K562 (cell line): ENCODE data around the gene AP3S2. TPM values are rescaled to one million over a fixed set of nuclear protein-coding genes. Genes with fewer than 3 reads are reported as not detected.

Source experiments
- ATAC-seq: fragments of 200-7000 bp; cut with Tn5 transposase; 3 replicates; pipeline ENCODE4 v1.9.1; 2020; ENCODE audit warnings: moderate library complexity
- BruUV-seq: library from RNA; stranded (reverse); fragments of 400-500 nt; replicated peaks from 2 replicates; lab custom pipeline; 2021; lab: Mats Ljungman, UMichigan
- CTCF ChIA-PET: fragments of 300-600 bp; formaldehyde crosslinking; extraction: SDS; loops from one replicate; lab custom pipeline; 2021; ENCODE audit warnings: low intra/inter-chr PET ratio; lab: Yijun Ruan, JAX
- POLR2A ChIA-PET: fragments of 300-600, 350-650 bp; sonication (Branson Sonifier 250); formaldehyde crosslinking; extraction: SDS; loops from one replicate; lab custom pipeline; 2021; ENCODE audit warnings: antibody characterized with exemption, inconsistent platforms; lab: Yijun Ruan, JAX
- DNase-seq, 4 experiments: peaks; one replicate each; pipeline versions ENCODE4 v3.0.0 to v3.0.0-alpha.2; 2011 to 2018; ENCODE audit warnings: low spot score in 3 of 4, mixed read lengths in 3 of 4; ENCODE audit errors: extremely low read depth in 1 of 4
- FAIRE-seq: peaks from 2 replicates; lab custom pipeline; 2011; peaks lifted over from hg19 to GRCh38; lab: Jason Lieb, UNC
- H2AFZ ChIP-seq: 2 replicates; pipeline ENCODE4 v1.6.0; 2011; ENCODE audit warnings: low read depth, low read length, control low read depth, inconsistent platforms
- H3K27ac ChIP-seq: fragments of 200-600 bp; 3 replicates; pipeline ENCODE4 v1.8.0; 2011; ENCODE audit warnings: low read depth, mild to moderate bottlenecking, control low read depth, inconsistent platforms, low read length, moderate library complexity, mixed read lengths; ENCODE audit errors: extremely low read depth
- H3K27me3 ChIP-seq, 2 experiments: fragments of 300-600 bp in 1 of 2; 2 replicates in 1 of 2; 3 replicates in 1 of 2; pipeline versions ENCODE4 v1.6.0 to v1.8.0; 2011; ENCODE audit warnings: inconsistent platforms in 2 of 2, low read length in 2 of 2, mild to moderate bottlenecking in 1 of 2, mixed read lengths in 1 of 2, moderate library complexity in 1 of 2; ENCODE audit not compliant: control insufficient read depth in 2 of 2, insufficient read depth in 2 of 2
- H3K36me3 ChIP-seq: fragments of 300-600 bp; 3 replicates; pipeline ENCODE4 v1.8.0; 2011; ENCODE audit warnings: mild to moderate bottlenecking, low read length, inconsistent platforms; ENCODE audit not compliant: control insufficient read depth, insufficient read depth
- H3K4me1 ChIP-seq, 2 experiments: fragments of 200-600 bp in 1 of 2; replicated peaks in 1 of 2; 2 replicates in 1 of 2; 3 replicates in 1 of 2; pipeline versions ENCODE4 v1.5.1 to v1.8.0; 2011; ENCODE audit warnings: inconsistent platforms in 2 of 2, low read length in 2 of 2, mild to moderate bottlenecking in 1 of 2, mixed read lengths in 1 of 2, moderate library complexity in 1 of 2; ENCODE audit not compliant: control insufficient read depth in 2 of 2, insufficient read depth in 2 of 2
- H3K4me2 ChIP-seq: 2 replicates; pipeline ENCODE4 v1.6.1; 2011; ENCODE audit warnings: low read length, control low read depth, inconsistent platforms, mixed read lengths; ENCODE audit not compliant: insufficient read depth
- H3K4me3 ChIP-seq: fragments of 200-600 bp; sonication (generic), shearing (Covaris generic); 2 replicates; pipeline ENCODE4 v1.5.1; 2016; ENCODE audit warnings: control low read depth, inconsistent platforms
- H3K79me2 ChIP-seq: fragments of 200-600 bp; 3 replicates; pipeline ENCODE4 v1.8.0; 2011; ENCODE audit warnings: low read length, inconsistent platforms; ENCODE audit not compliant: control insufficient read depth, insufficient read depth
- H3K9ac ChIP-seq, 2 experiments: 2 replicates each; pipeline versions ENCODE4 v1.6.0 to v1.6.1; 2011; ENCODE audit warnings: low read depth in 2 of 2, low read length in 2 of 2, control low read depth in 1 of 2, inconsistent platforms in 1 of 2, mild to moderate bottlenecking in 1 of 2, mixed read lengths in 1 of 2; ENCODE audit not compliant: insufficient read depth in 1 of 2
- H3K9me1 ChIP-seq: one replicate; pipeline ENCODE4 v1.6.0; 2011; ENCODE audit warnings: inconsistent platforms, mild to moderate bottlenecking, low read length, moderate library complexity; ENCODE audit not compliant: control insufficient read depth, insufficient read depth
- H3K9me3 ChIP-seq: replicated peaks from 2 replicates; pipeline ENCODE4 v1.5.1; 2011; ENCODE audit warnings: low read depth, low read length, inconsistent platforms; ENCODE audit not compliant: control insufficient read depth, insufficient read depth
- H4K20me1 ChIP-seq: replicated peaks from 2 replicates; pipeline ENCODE4 v1.6.1; 2011; ENCODE audit warnings: low read length, inconsistent platforms, mixed read lengths; ENCODE audit not compliant: control insufficient read depth, insufficient read depth
- PHTF2 ChIP-seq: fragments of 250-450 bp; sonication (Bioruptor Pico); IDR thresholded peaks from 2 replicates; pipeline ENCODE4 v1.5.0; 2021; ENCODE audit warnings: mild to moderate bottlenecking
- RBM34 ChIP-seq: fragments of 200-400 bp; formaldehyde crosslinking; IDR thresholded peaks from 2 replicates; pipeline ENCODE4 v1.6.1; 2018; ENCODE audit warnings: low read length, borderline replicate concordance; ENCODE audit not compliant: insufficient read depth
- SMC3 ChIP-seq: conservative IDR thresholded peaks from 2 replicates; pipeline ENCODE4 v1.6.1; 2011; ENCODE audit warnings: low read depth, low read length, improper control_type of control experiment; ENCODE audit not compliant: insufficient read depth
- ZKSCAN8 ChIP-seq: fragments of 200-800 bp; sonication (Bioruptor generic); IDR thresholded peaks from 2 replicates; pipeline ENCODE4 v1.6.1; 2016; ENCODE audit warnings: missing genetic modification characterization, missing compliant biosample characterization
- WGBS: fragments of 100-300 bp; shearing (Covaris generic); methylation state at CpG from one replicate; pipeline ENCODE4 v1.1.6; 2016; ENCODE audit warnings: low coverage, mixed read lengths; ENCODE audit not compliant: insufficient coverage; ENCODE audit errors: missing lambda C conversion rate; 5-methylcytosine and 5-hydroxymethylcytosine counted together
- in situ Hi-C: fragments of 300-500 bp; cut with MboI; formaldehyde crosslinking; loops from 4 replicates; pipeline ENCODE4 v1.15.0; 2018; ENCODE audit warnings: inconsistent platforms, mixed read lengths
- intact Hi-C: fragments of 100-400 bp; cut with micrococcal nuclease; formaldehyde crosslinking; loops from 2 replicates; pipeline ENCODE4 v1.14.2; 2022
- polyA plus RNA-seq, 8 experiments: library from polyadenylated mRNA; depleted of rRNA in 4 of 8; stranded (reverse) in 5 of 8; unstranded in 3 of 8; fragments of >200 nt; fragmentation: Nextera tagmentation in 2 of 8; fragmentation: Illumina TruSeq in 1 of 8; extraction: Ambion mirVana in 2 of 8; extraction: Trizol in 1 of 8; gene quantifications; 2 replicates each; pipeline versions ENCODE4 v1.2.1 to v1.2.3, GENCODE V29; 2011 to 2014; ENCODE audit warnings: inconsistent platforms in 1 of 8, missing spikeins in 1 of 8
- total RNA-seq, 7 experiments: library from RNA; depleted of rRNA in 6 of 7; stranded (reverse); fragments of >200 nt in 6 of 7; fragmentation: Illumina TruSeq in 2 of 7; extraction: Trizol in 2 of 7; gene quantifications; 2 replicates each; pipeline versions ENCODE4 v1.2.1 to v1.2.3, GENCODE V29; 2011 to 2021; ENCODE audit warnings: low replicate concordance in 1 of 7
- TF ChIP-seq, protein P1 (sequence below): fragments of 250-450 bp; sonication (Bioruptor Pico); IDR thresholded peaks from 2 replicates; pipeline ENCODE4 v1.8.0; 2021; ENCODE audit warnings: moderate library complexity, mild to moderate bottlenecking, inconsistent platforms
- TF ChIP-seq, protein P2 (sequence below): sonication (generic); formaldehyde crosslinking; IDR thresholded peaks from 2 replicates; pipeline ENCODE4 v1.8.1; 2022; ENCODE audit warnings: missing genetic modification reagents

The AP3S2 gene
- total and polyA plus RNA-seq, 9 of the 15 experiments (the other 6 are each of a cell fraction or from before 2014, with no cell fraction given), result 16.4 to 54.1 (median 37.4) TPM

- no peaks in the 10 kb centered on the region for H3K79me2 ChIP-seq
- H3K27me3 ChIP-seq, result no peaks in the 10 kb centered on the region
- H4K20me1 ChIP-seq, result no peaks in the 10 kb centered on the region
- H3K4me3 ChIP-seq, result no peak overlapping the region
- H3K27ac ChIP-seq, result no peak overlapping the region
- no peaks in the 10 kb centered on the region for H3K9me3 ChIP-seq
- no peak overlapping the region for H3K9ac ChIP-seq
- no peaks in the 10 kb centered on the region for H3K9me1 ChIP-seq
- DNase-seq (no peak), ATAC-seq (no peak), FAIRE-seq (no peak)
- in situ Hi-C loops (no loop called here), intact Hi-C loops (no loop called here)
- 86% methylated on average over 4 of the region's 4 CpGs for WGBS
- TF ChIP-seq ZKSCAN8 (CRISPR knock-in tag), result no peak
- TF ChIP-seq RBM34, result no peak
- TF ChIP-seq, protein P1, sequence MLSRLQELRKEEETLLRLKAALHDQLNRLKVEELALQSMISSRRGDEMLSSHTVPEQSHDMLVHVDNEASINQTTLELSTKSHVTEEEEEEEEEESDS (CRISPR knock-in tag), result no peak
- TF ChIP-seq, protein P2, sequence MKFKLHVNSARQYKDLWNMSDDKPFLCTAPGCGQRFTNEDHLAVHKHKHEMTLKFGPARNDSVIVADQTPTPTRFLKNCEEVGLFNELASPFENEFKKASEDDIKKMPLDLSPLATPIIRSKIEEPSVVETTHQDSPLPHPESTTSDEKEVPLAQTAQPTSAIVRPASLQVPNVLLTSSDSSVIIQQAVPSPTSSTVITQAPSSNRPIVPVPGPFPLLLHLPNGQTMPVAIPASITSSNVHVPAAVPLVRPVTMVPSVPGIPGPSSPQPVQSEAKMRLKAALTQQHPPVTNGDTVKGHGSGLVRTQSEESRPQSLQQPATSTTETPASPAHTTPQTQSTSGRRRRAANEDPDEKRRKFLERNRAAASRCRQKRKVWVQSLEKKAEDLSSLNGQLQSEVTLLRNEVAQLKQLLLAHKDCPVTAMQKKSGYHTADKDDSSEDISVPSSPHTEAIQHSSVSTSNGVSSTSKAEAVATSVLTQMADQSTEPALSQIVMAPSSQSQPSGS, result no peak
- no peak for TF ChIP-seq PHTF2 (CRISPR knock-in tag)
- TF ChIP-seq SMC3, result no peak
- POLR2A ChIA-PET, result interaction anchor here (1.1 kb wide), 1 partner anchor 10 kb away, joined by 3 read pairs; no protein-coding TSS in a partner anchor
- no peak overlapping the region for H3K4me2 ChIP-seq
- H3K36me3 ChIP-seq, result peaks cover 38% of the 10 kb centered on the region; the same call in 2 of the 3 replicates
- H3K4me1 ChIP-seq, result no peaks in the 10 kb centered on the region
- H2AFZ ChIP-seq, result no peak overlapping the region
- CTCF ChIA-PET, result no interaction called here
- no TSS peak for BruUV-seq
Measured at GRCh38 chr15:89839167-89839810, 54.5 kb downstream of the AP3S2 start.
